Sigmoid colon (tissue), 7 donors: ENCODE results near the gene TMEM37. TPM values are rescaled to one million over a fixed set of nuclear protein-coding genes. Genes with fewer than 3 reads are reported as not detected.

Experiments
- DNase-seq: peaks from one replicate; pipeline ENCODE4 v3.0.0-alpha.2; 2019
- H3K27ac ChIP-seq, 4 donors: fragments of 200-600 bp; sonication (generic); one replicate each; pipeline ENCODE4 v1.5.1; 2016 to 2019; ENCODE audit warnings: mild to moderate bottlenecking in 1 of 4
- H3K27me3 ChIP-seq, 3 donors: fragments of 200-600 bp; sonication (generic); one replicate each; pipeline ENCODE4 v1.5.1; 2019; ENCODE audit warnings: mild to moderate bottlenecking in 1 of 3
- H3K36me3 ChIP-seq, 4 donors: fragments of 200-600 bp; sonication (generic); one replicate each; pipeline ENCODE4 v1.5.1; 2016 to 2019
- H3K4me1 ChIP-seq, 4 donors: fragments of 200-600 bp; sonication (generic); one replicate each; pipeline ENCODE4 v1.5.1; 2017 to 2019
- H3K4me3 ChIP-seq, 4 donors: fragments of 200-600 bp; sonication (generic); one replicate each; pipeline ENCODE4 v1.5.1; 2017 to 2019; ENCODE audit warnings: mild to moderate bottlenecking in 2 of 4, moderate library complexity in 1 of 4
- H3K9me3 ChIP-seq, 4 donors: fragments of 200-600 bp in 3 of 4; sonication (generic) in 3 of 4; one replicate each; pipeline versions ENCODE4 v1.5.1 to v1.6.1; 2013 to 2019
- EP300 ChIP-seq, 4 donors: sonication (generic); formaldehyde crosslinking; IDR thresholded peaks; one replicate each; pipeline ENCODE4 v1.6.1; 2017; ENCODE audit warnings: antibody characterized with exemption in 4 of 4
- POLR2A ChIP-seq, 2 donors: fragments of 450-650 bp; IDR thresholded peaks; one replicate each; pipeline ENCODE4 v1.6.1; 2016; ENCODE audit warnings: antibody characterized with exemption in 2 of 2, mild to moderate bottlenecking in 2 of 2, moderate library complexity in 2 of 2
- POLR2AphosphoS5 ChIP-seq, 4 donors: sonication (generic); formaldehyde crosslinking; IDR thresholded peaks; one replicate each; pipeline ENCODE4 v1.6.1; 2017; ENCODE audit warnings: antibody characterized with exemption in 4 of 4
- WGBS, 2 donors: extraction: QIAGEN DNeasy Blood & Tissue Kit; methylation state at CpG; one replicate each; pipeline ENCODE4 v1.1.7; 2013; 5-methylcytosine and 5-hydroxymethylcytosine counted together
- intact Hi-C: fragments of 100-400 bp; cut with DNase I; formaldehyde crosslinking; loops from one replicate; pipeline ENCODE4 v1.15.1; 2023
- polyA plus RNA-seq, 3 donors: library from polyadenylated mRNA; stranded (reverse); fragments of 200-250 nt; gene quantifications; one replicate each; pipeline ENCODE4 v1.2.3, GENCODE V29; 2013
- total RNA-seq, 4 donors: library from RNA; depleted of rRNA; stranded (reverse); fragments of >200 nt; gene quantifications; one replicate each; pipeline ENCODE4 v1.1.0, GENCODE V29; 2016
- TF ChIP-seq, protein P1 (sequence below), 4 experiments: fragments of 450-650 bp in 3 of 4; fragments of 200-600 bp in 1 of 4; IDR thresholded peaks; one replicate each; pipeline ENCODE4 v1.5.1; 2016 to 2019; ENCODE audit warnings: antibody characterized with exemption in 4 of 4, mild to moderate bottlenecking in 3 of 4, moderate library complexity in 2 of 4
- donor health status: healthy with polysubstance abuse.
- donor health status: Bipolar disorder and iron deficiency.
- donor health status: healthy.

Gene TMEM37
- total and polyA plus RNA-seq, 7 donors, result 0.55 to 96.9 (median 6.1) TPM

DNA sequence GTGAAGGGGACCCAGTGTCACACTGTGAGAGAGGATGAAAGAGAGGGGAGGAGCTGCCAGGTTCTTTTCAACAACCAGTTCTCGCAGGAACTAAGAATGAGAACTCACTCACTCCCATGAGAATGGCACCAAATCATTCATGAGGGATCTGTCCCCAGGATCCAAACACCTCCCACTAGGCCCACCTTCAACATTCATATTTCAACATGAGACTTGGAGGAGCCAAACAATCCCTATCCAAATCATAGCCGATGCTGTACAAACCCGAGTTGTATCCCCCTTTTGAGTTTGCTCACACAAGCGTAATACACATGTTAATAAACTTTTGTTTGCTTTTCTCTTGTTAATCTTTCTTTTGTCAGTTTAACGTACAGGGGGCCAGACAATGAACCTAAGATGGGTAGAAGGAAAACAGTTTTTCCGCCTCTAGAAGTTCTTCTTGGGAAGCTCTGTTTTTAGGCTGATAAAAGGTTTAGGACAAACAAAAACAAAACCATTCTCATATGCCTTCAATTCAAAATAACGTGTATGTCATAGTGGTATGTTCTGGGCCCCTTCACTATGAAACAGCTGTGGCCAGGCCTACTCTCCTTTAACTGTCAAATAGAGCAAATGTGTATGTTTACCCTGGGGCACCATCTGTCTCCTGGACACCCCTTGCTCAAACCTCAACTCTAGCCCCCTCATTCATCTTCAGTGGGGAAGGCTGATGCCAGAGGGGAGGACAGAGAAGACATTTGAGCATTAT, 9.1 kb upstream of the TMEM37 start:
- intact Hi-C loops, result no loop called here
- no peak overlapping the region for H3K27ac ChIP-seq
- no peaks in the 10 kb centered on the region for H3K27me3 ChIP-seq
- TF ChIP-seq POLR2AphosphoS5 (IDR thresholded peaks at IDR 0.05), result no peak
- TF ChIP-seq, protein P1, sequence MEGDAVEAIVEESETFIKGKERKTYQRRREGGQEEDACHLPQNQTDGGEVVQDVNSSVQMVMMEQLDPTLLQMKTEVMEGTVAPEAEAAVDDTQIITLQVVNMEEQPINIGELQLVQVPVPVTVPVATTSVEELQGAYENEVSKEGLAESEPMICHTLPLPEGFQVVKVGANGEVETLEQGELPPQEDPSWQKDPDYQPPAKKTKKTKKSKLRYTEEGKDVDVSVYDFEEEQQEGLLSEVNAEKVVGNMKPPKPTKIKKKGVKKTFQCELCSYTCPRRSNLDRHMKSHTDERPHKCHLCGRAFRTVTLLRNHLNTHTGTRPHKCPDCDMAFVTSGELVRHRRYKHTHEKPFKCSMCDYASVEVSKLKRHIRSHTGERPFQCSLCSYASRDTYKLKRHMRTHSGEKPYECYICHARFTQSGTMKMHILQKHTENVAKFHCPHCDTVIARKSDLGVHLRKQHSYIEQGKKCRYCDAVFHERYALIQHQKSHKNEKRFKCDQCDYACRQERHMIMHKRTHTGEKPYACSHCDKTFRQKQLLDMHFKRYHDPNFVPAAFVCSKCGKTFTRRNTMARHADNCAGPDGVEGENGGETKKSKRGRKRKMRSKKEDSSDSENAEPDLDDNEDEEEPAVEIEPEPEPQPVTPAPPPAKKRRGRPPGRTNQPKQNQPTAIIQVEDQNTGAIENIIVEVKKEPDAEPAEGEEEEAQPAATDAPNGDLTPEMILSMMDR (IDR thresholded peaks at IDR 0.05), result no peak
- no peak for TF ChIP-seq POLR2A (IDR thresholded peaks at IDR 0.05)
- TF ChIP-seq EP300 (IDR thresholded peaks at IDR 0.05), result no peak
- H3K9me3 ChIP-seq, result peaks cover 0 to 5% (median 0%) of the 10 kb centered on the region in 4 donors
- no peak for DNase-seq
- H3K36me3 ChIP-seq, result no peaks in the 10 kb centered on the region
- H3K4me3 ChIP-seq, result no peak overlapping the region
- WGBS, 2 donors, result 45 to 76% methylated on average over 7 of the region's 7 CpGs
- H3K4me1 ChIP-seq, result no peaks in the 10 kb centered on the region

DNA sequence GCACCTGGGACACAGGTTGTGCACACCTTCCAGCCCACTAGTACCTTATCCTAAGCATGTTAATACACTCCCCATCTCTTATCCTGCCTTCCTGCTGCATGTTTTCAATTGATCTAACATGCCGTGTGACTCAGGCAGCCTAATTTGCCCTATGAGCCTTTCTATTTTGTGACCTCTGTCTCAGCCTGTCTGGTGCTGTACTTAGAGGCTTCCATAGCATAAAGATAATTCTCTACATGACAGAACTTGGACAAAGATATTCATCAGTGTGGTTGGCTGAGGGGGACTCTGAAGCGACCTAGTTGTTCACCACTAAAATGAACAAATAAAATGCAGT, 8.6 kb upstream of the TMEM37 start:
- no peaks in the 10 kb centered on the region for H3K27me3 ChIP-seq
- H3K4me3 ChIP-seq, result no peak overlapping the region
- no peaks in the 10 kb centered on the region for H3K36me3 ChIP-seq
- peaks cover 0 to 5% (median 0%) of the 10 kb centered on the region in 4 donors for H3K9me3 ChIP-seq
- H3K27ac ChIP-seq, result no peak overlapping the region
- DNase-seq, result no peak
- intact Hi-C loops, result no loop called here
- no peaks in the 10 kb centered on the region for H3K4me1 ChIP-seq
- 40 to 74% methylated on average over 2 of the region's 2 CpGs for WGBS, 2 donors
- TF ChIP-seq POLR2A (IDR thresholded peaks at IDR 0.05), result no peak
- TF ChIP-seq, protein P1 (IDR thresholded peaks at IDR 0.05), result no peak
- TF ChIP-seq EP300 (IDR thresholded peaks at IDR 0.05), result no peak
- no peak for TF ChIP-seq POLR2AphosphoS5 (IDR thresholded peaks at IDR 0.05)

DNA sequence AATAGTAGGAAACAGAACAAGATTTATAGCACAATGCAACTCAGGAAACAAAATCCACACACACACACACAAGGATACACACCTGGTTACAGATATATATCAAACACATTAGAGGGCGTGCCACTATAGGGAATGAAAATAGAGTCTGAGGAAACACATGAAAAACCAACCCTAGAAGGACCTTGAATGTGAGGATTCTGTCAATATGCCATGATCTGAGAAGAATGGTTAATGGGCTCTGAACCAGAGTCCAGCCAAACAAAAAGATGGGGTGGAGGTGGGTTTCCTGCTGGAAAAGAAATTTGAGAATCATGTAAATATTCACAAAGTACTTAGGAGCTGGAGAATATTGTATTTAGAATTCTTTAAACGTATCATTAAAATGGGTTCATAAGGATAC, 7.8 kb upstream of the TMEM37 start:
- no peak overlapping the region for H3K4me3 ChIP-seq
- peaks cover 0 to 5% (median 0%) of the 10 kb centered on the region in 4 donors for H3K9me3 ChIP-seq
- H3K36me3 ChIP-seq, result no peaks in the 10 kb centered on the region
- WGBS, 2 donors, result 55 to 71% methylated on average over 2 of the region's 2 CpGs
- no peaks in the 10 kb centered on the region for H3K27me3 ChIP-seq
- intact Hi-C loops, result no loop called here
- no peak overlapping the region for H3K27ac ChIP-seq
- no peak for DNase-seq
- H3K4me1 ChIP-seq, result no peaks in the 10 kb centered on the region
- TF ChIP-seq POLR2A (IDR thresholded peaks at IDR 0.05), result no peak
- TF ChIP-seq EP300 (IDR thresholded peaks at IDR 0.05), result no peak
- no peak for TF ChIP-seq POLR2AphosphoS5 (IDR thresholded peaks at IDR 0.05)
- TF ChIP-seq, protein P1 (IDR thresholded peaks at IDR 0.05), result no peak

DNA sequence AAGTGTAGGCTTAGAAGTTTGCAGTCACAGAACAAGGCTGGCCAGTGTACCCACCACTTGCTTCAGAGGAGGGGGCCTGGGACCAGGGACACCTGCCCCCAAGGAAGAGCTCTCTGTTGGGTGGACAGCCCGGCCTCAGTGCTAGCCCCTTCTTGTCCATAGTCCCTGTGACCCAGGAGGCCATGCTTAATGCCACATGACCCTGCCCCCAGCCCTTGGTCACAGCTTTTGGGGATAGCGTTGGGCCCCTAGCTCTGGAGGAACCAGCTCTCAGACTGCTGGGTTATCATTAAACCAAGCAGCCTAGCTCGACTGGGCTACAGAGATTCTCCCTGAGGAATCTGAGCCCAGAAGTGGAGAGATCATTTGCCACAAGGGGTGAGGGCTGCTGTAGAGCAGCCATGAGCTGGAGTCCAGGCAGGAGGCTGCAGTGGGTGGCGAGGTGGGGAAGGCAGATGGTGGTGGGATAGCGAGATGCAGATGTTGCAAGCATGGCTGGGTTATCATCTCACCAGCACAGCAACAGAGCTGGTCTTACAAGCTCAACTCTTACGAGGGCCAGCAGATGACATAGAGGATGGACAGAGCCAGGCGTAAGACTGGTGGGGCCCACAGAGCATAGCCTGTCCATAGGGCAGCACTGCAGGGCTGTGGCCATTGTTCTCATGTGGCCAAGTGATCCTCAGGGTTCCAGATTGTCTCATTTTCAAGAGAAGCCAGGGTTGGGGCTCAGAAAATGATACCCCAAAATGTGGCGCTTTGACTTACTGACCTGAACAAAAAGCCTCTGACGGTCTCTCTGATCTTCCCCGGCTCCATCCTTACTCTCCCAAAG, 7.2 kb upstream of the TMEM37 start:
- no peak for DNase-seq
- TF ChIP-seq POLR2AphosphoS5 (IDR thresholded peaks at IDR 0.05), result no peak
- TF ChIP-seq, protein P1 (IDR thresholded peaks at IDR 0.05), result no peak
- no peak for TF ChIP-seq EP300 (IDR thresholded peaks at IDR 0.05)
- TF ChIP-seq POLR2A (IDR thresholded peaks at IDR 0.05), result no peak
- WGBS, 2 donors, result 88 to 92% methylated on average over 10 of the region's 10 CpGs
- H3K36me3 ChIP-seq, result no peaks in the 10 kb centered on the region
- intact Hi-C loops, result no loop called here
- H3K4me3 ChIP-seq, result no peak overlapping the region
- no peaks in the 10 kb centered on the region for H3K27me3 ChIP-seq
- peaks cover 0 to 5% (median 0%) of the 10 kb centered on the region in 4 donors for H3K9me3 ChIP-seq
- H3K4me1 ChIP-seq, result no peaks in the 10 kb centered on the region
- no peak overlapping the region for H3K27ac ChIP-seq
